MG63 (cell line): Measurements from ENCODE around the gene NDUFAB1. TPM values are rescaled to one million over a fixed set of nuclear protein-coding genes. Genes with fewer than 3 reads are reported as not detected.
A peak's percentile ranks its signal among the peaks of the same experiment; 100 is the strongest.
"Not testable (repeated sequence)": the region's sequence is repeated elsewhere in the genome, so short reads cannot be mapped to it uniquely, and the experiment has no call there.

ENCODE experiments used
- DNase-seq: peaks from one replicate; pipeline ENCODE4 v3.0.0-alpha.2; 2020
- H3K27me3 ChIP-seq: fragments of 250-450 bp; sonication (Bioruptor Pico); 2 replicates; pipeline ENCODE4 v1.5.1; 2020; ENCODE audit warnings: mild to moderate bottlenecking, moderate library complexity
- H3K36me3 ChIP-seq: fragments of 250-450 bp; sonication (Bioruptor Pico); 2 replicates; pipeline ENCODE4 v1.5.1; 2020; ENCODE audit warnings: mild to moderate bottlenecking, moderate library complexity
- H3K4me3 ChIP-seq: fragments of 250-450 bp; sonication (Bioruptor Pico); 2 replicates; pipeline ENCODE4 v1.5.1; 2020; ENCODE audit warnings: mild to moderate bottlenecking, moderate library complexity
- H3K9me3 ChIP-seq: fragments of 250-450 bp; sonication (Bioruptor Pico); 2 replicates; pipeline ENCODE4 v1.5.1; 2020; ENCODE audit warnings: mild to moderate bottlenecking, moderate library complexity
- total RNA-seq: library from RNA; depleted of rRNA; stranded (reverse); fragments of >200 nt; shearing (Covaris generic); gene quantifications from 2 replicates; pipeline ENCODE4 v1.2.3, GENCODE V29; 2014; ENCODE audit warnings: low replicate concordance

The NDUFAB1 gene
- total RNA-seq, 1 experiment from 2014 or later: 103 TPM

DNA sequence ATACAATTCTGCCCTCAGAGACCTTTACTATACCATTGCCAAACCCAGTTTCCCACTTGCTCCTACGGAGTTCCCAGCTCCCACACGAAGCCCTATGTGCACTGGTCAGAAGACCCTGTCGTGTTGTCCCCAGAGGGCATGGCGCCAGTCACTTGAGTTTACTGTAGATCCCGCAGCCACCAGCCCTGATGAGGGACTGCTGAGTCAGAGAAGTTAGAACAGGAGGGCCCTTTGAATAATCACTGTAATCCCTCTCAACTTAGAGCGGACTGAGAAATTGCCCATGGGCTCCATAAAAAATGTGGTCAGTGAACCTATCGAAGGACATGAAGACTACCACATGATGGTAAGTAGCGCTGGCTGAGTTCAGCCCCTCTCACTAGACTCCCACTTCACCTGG, 29.4 kb downstream of the NDUFAB1 start:
- Histone ChIP-seq H3K4me3 (no peak overlapping the region), H3K9me3 (no peaks in the 10 kb centered on the region), H3K36me3 (peaks cover 91% of the 10 kb centered on the region), H3K27me3 (no peaks in the 10 kb centered on the region)
- no peak for DNase-seq

- peaks cover 96% of the 10 kb centered on the region for H3K36me3 ChIP-seq
- no peak for DNase-seq
- H3K4me3 ChIP-seq: no peak overlapping the region
- H3K27me3 ChIP-seq: no peaks in the 10 kb centered on the region
- H3K9me3 ChIP-seq: no peaks in the 10 kb centered on the region
Observed at GRCh38 chr16:23564575-23565363, 31.3 kb downstream of the NDUFAB1 start.

GRCh38 chr16:23563186-23563585, 32.9 kb downstream of the NDUFAB1 start:
- no peak overlapping the region for H3K4me3 ChIP-seq
- no peaks in the 10 kb centered on the region for H3K9me3 ChIP-seq
- no peaks in the 10 kb centered on the region for H3K27me3 ChIP-seq
- no peak for DNase-seq
- peaks cover 92% of the 10 kb centered on the region for H3K36me3 ChIP-seq

GRCh38 chr16:23562505-23562904, 33.6 kb downstream of the NDUFAB1 start:
- Histone ChIP-seq H3K4me3 (no peak overlapping the region), H3K27me3 (no peaks in the 10 kb centered on the region), H3K36me3 (peaks cover 89% of the 10 kb centered on the region), H3K9me3 (no peaks in the 10 kb centered on the region)
- DNase-seq: no peak

- Histone ChIP-seq H3K36me3 (peaks cover 85% of the 10 kb centered on the region), H3K4me3 (no peak overlapping the region), H3K27me3 (no peaks in the 10 kb centered on the region), H3K9me3 (no peaks in the 10 kb centered on the region)
- no peak for DNase-seq
Observed at GRCh38 chr16:23561586-23561985, 34.5 kb downstream of the NDUFAB1 start.

DNA sequence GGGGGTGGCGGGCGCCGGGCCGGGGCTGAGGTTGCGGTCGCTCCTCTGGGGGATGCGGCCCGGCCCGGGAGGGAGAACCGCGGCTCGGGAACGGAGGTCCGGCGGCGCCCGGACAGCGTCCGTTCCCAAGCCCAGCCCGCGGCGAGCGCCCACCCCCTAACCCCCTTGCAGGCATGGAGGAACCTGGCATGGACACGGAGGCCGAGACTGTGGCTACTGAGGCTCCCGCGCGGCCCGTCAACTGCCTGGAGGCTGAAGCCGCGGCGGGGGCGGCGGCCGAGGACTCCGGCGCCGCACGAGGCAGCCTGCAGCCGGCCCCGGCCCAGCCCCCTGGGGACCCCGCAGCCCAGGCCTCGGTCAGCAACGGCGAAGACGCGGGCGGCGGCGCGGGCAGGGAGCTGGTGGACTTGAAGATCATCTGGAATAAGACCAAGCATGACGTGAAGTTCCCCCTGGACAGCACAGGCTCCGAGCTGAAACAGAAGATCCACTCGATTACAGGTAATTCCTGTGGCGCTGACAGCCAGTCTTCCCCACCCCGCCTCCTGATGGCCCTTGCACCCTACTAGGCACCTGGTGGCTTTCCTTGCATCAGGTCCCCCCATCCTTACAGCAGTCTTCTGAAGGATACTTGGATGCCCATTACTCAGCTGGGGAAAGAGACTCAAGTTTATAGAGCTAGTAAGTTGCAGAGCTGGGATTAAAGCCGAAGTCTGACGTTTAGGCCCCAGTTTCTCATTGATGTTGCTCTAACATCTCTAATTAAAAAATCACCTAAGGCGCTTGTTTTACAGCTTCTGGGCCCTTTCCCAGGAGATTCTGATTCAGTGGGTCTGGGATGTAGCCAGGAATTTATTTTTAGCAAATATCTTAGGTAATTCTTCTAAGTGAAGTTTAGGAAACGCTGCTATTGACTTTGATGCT, 38.1 kb downstream of the NDUFAB1 start:
- DNase-seq: peak; percentile 37
- Histone ChIP-seq H3K4me3 (peak overlapping the region; percentile 95), H3K9me3 (no peaks in the 10 kb centered on the region), H3K36me3 (peaks cover 63% of the 10 kb centered on the region), H3K27me3 (no peaks in the 10 kb centered on the region)

DNA sequence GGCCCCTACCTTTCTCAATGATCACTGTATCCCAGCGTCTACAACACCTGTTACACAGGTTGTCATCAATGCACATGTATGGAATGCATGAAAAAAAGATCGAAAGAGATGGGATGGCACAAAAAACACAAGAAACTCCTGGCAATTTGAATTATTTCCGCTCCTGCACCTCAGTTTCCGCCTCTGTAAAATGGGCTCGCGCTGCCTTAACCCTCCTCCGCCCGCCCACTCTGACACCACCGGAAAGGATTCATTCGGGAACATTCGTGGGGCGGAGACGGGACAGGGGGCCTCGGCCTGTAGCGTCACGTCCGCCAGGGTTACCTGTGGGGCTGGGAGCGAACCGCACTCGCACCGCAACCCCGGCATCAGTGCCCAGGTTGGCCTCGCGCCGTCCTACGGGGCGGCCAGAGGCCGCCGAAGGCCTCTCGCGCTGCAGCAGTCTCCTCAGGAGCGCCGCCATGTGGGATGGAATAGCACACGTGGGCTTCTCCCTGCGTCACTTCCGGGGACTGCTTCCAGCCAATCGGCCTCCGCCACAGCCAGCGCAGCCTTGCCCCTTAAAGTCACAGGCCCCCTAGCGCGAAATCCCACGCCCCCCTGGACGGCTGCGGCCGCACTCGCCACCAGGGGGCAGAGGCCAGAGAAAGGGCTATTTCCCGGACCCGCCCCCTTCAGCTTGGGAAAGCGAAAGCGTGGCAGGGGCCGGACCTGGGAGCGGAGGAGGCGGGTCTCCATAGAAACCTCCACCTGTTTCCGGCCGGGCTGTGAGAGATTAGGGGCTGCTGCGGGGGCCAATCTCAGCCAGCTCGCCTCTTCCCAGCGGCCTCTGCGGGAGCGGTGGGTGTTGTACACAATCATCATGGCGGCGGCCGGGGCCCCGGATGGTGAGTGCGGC, 39.0 kb downstream of the NDUFAB1 start, which contains the start of the genes EARS2 and UBFD1:
Gene EARS2, minus strand, starts transcription at position 470 of the 898 bp plus-strand sequence. Its CDS starts 7 bp downstream, at position 463.
Gene UBFD1, plus strand, starts transcription at position 847 of the 898 bp plus-strand sequence. Its CDS starts 16 bp downstream, at position 863.
- H3K36me3 ChIP-seq: peaks cover 63% of the 10 kb centered on the region
- peak within 1 kb of the TSS; percentile 95 for H3K4me3 ChIP-seq
- no peaks in the 10 kb centered on the region for H3K9me3 ChIP-seq
- H3K27me3 ChIP-seq: no peaks in the 10 kb centered on the region
- peak; percentile 99 for DNase-seq

DNA sequence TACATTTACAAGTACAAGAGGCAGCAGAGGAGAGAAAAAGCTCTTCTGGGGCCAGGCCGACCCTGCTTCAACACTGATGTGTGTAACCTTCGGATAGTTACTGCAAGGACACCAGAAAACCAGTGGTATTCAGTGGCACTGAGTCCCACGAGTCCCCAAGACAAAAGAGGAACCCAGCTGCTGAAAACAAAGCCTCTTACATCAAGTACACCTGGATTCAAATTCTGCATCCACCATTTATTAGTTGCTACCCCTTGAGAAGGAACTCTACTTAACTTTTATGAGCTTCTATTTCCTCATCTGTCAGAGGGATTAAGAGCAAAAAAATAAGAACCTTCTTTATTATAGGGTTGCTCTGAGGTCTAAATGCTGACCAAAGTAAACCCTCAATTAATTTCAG, 41.6 kb downstream of the NDUFAB1 start:
- peaks cover 60% of the 10 kb centered on the region for H3K36me3 ChIP-seq
- DNase-seq: no peak
- no peaks in the 10 kb centered on the region for H3K9me3 ChIP-seq
- no peak overlapping the region for H3K4me3 ChIP-seq
- no peaks in the 10 kb centered on the region for H3K27me3 ChIP-seq

GRCh38 chr16:23552161-23552560, 44.0 kb downstream of the NDUFAB1 start:
- Histone ChIP-seq H3K4me3 (no peak overlapping the region), H3K36me3 (peaks cover 70% of the 10 kb centered on the region), H3K27me3 (no peaks in the 10 kb centered on the region), H3K9me3 (no peaks in the 10 kb centered on the region)
- no peak for DNase-seq

GRCh38 chr16:23549938-23550337, 46.2 kb downstream of the NDUFAB1 start:
- no peak for DNase-seq
- Histone ChIP-seq H3K4me3 (no peak overlapping the region), H3K36me3 (peaks cover 84% of the 10 kb centered on the region), H3K9me3 (no peaks in the 10 kb centered on the region), H3K27me3 (no peaks in the 10 kb centered on the region)

GRCh38 chr16:23544436-23544835, 51.7 kb downstream of the NDUFAB1 start:
- Histone ChIP-seq H3K9me3 (no peaks in the 10 kb centered on the region), H3K36me3 (peaks cover 79% of the 10 kb centered on the region), H3K27me3 (no peaks in the 10 kb centered on the region), H3K4me3 (no peak overlapping the region)
- DNase-seq: no peak

DNA sequence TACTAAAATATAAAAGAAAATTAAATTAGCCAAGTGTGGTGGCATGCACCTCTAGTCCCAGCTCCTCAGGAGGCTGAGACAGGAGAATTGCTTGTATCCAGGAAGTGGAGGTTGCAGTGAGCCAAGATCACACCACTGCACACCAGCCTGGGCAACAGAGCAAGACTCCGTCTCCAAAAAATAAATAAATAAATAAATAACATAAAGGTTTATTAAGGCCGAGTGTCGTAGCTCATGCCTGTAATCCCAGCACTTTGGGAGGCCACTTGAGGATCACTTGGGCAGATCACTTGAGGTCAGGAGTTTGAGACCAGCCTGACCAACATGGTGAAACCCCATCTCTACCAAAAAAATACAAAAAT, 55.3 kb downstream of the NDUFAB1 start:
- DNase-seq, H3K4me3 ChIP-seq, H3K27me3 ChIP-seq, H3K9me3 ChIP-seq: not testable (repeated sequence)
- peaks cover 73% of the 10 kb centered on the region for H3K36me3 ChIP-seq

DNA sequence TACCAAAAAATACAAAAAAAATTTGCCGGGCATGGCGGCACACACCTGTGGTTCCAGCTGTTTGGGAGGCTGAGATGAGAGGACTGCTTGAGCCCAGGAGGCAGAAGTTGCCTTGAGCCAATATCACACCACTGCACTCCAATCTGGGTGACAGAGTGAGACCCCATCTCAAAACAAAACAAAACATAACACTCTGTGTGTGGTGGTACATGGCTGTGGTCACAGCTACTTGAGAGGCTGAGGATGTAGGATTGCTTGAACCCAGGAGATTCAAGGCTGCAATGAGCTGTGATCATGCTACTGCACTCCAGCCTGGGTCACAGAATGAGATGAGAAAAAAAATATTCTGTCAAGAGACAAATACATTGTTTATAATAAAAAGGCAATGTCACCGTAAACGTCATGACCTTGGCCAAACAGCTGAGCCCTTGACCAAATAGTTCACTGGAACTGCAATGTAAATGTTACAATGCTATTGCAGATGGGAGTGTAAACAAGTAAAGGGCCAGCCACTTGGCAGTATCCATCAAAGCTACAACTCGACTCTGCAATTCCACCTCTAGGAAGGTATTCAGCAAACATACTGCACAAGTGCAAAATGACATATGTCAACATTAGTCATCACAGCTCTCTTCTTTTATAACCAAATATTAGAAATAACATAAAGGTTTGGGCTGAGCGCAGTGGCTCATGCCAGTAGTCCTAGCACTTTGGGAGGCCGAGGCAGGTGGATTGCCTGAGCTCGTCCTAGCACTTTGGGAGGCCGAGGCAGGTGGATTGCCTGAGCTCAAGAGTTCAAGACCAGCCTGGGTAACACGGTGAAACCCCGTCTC, 55.9 kb downstream of the NDUFAB1 start:
- Histone ChIP-seq H3K36me3 (peaks cover 72% of the 10 kb centered on the region), H3K27me3 (no peaks in the 10 kb centered on the region), H3K4me3 (no peak overlapping the region), H3K9me3 (no peaks in the 10 kb centered on the region)
- no peak for DNase-seq

DNA sequence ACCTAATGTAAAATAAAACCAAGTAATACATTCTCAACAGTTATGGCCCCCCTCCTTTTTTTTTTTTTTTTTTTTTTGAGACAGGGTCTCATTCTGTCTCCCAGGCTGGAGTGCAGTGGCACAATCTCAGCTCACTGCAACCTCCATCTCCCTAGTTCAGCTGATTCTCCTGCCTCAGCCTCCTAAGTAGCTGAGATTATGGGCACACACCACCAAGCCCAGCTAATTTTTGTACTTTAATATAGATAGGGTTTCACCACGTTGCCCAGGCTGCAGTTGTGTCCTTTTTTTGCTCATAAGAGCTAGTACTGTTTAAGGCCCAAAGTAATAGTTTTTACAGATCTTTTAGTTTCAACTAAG, 57.2 kb downstream of the NDUFAB1 start:
- Histone ChIP-seq H3K27me3 (no peaks in the 10 kb centered on the region), H3K36me3 (peaks cover 75% of the 10 kb centered on the region), H3K4me3 (no peak overlapping the region), H3K9me3 (no peaks in the 10 kb centered on the region)
- no peak for DNase-seq

- H3K4me3 ChIP-seq: no peak overlapping the region
- no peaks in the 10 kb centered on the region for H3K9me3 ChIP-seq
- H3K27me3 ChIP-seq: no peaks in the 10 kb centered on the region
- DNase-seq: no peak
- peaks cover 82% of the 10 kb centered on the region for H3K36me3 ChIP-seq
Observed at GRCh38 chr16:23537390-23537789, 58.7 kb downstream of the NDUFAB1 start.

DNA sequence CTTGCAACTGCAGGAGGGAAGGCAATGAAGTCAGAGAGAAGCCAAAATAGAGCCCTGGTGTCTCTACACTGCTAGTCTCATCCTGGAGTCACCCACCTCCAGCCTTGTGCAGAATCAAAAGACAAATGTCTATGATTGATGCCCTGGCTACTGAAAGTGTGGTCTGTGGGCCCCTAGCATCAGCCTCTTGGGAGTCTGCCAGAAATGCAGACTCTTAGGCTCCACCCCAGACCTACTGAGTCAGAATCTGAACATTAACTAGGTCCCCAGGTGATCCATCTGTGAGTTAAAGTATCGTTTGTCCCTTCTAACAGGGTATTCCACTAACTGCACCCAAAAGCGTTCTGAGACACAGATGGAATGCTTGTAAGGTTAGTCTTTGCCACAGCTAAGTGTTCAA, 60.2 kb downstream of the NDUFAB1 start:
- no peak for DNase-seq
- H3K36me3 ChIP-seq: peaks cover 86% of the 10 kb centered on the region
- no peaks in the 10 kb centered on the region for H3K27me3 ChIP-seq
- no peaks in the 10 kb centered on the region for H3K9me3 ChIP-seq
- H3K4me3 ChIP-seq: no peak overlapping the region
